Measurements from ENCODE around the gene HIP1R.

DNA sequence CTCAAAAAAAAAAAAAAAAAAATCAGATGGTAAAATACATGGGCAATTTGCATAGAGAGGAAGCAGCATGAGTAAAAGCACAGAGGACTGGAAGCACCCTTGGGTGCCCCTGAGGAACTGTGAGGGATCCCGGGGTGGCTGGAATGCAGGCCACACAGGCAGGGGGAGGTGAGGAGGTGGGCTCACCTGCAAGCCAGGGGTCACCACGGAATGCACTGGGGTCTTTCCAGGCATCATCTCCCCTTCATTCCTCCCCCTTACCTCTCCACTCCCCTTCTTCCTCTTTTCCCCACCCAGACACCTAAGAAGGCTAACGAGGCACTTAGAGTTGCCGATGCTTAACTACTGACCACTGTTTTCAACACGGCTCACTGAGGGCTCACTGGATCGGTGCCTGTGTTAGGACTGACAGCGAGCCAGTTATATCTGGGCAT lies 14.4 kb upstream of the HIP1R start:
- TF ChIP-seq CTCF (IDR thresholded peaks at IDR 0.05), result no peak
- no peak for TF ChIP-seq POLR2AphosphoS5 (IDR thresholded peaks at IDR 0.05; ENCODE audit: low read depth, low read length)
- TF ChIP-seq SIN3A (IDR thresholded peaks at IDR 0.05; ENCODE audit: borderline replicate concordance, insufficient read depth, low read depth, low read length), result no peak
